Measurements from ENCODE around the gene XAGE2.
A peak's percentile ranks its signal among the peaks of the same experiment; 100 is the strongest.
"Not testable (repeated sequence)": the region's sequence is repeated elsewhere in the genome, so short reads cannot be mapped to it uniquely, and the experiment has no call there.

XAGE2 gene, protein sequence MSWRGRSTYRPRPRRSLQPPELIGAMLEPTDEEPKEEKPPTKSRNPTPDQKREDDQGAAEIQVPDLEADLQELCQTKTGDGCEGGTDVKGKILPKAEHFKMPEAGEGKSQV

DNA sequence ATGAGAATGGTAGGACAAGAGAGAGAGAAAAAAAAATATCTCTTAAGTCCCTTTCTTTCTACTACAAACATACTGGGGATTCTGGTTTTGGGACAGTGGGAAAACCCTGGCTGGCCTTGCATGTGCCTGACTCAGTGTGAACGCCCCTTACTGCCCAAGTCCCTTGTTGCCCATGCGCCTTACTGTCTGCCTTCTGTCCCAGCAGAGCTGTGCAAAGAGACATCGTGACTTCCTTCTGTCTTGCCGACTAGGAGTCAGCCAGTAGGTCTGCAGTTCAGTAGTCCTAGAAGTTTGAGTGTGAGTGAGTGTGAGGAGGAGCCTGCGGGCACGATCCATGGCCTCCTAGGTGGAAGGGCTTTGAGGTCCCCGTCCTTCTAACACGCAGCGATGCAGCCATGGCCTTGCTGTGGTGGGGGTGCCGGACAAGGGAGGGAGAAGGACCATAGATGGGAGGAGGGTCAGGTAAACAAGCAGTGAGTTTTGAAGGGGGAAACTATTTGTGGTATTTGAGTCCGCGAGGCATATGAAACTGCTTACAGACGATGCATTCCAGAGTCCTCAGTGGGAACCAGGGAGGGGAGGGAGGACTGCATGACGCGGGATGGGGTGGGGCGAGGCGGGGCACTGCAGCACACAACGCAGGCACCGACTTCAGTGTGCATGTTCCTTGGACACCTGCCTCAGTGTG lies at the start of gene XAGE2:
Gene XAGE2 (plus strand): TSS at position 654 of the 688 bp plus-strand sequence. CDS start 994 bp downstream, outside the sequence.
- Histone ChIP-seq H3K27me3 (ENCODE audit: insufficient read depth, low read depth, severe bottlenecking) (peaks cover 64% of the 10 kb centered on the region), H3K27ac (no peak within 1 kb of the TSS), H3K4me3 (ENCODE audit: low read depth, low read length) (no peak within 1 kb of the TSS), H3K36me3 (no peaks in the 10 kb centered on the region), H3K9me3 (ENCODE audit: severe bottlenecking) (no peaks in the 10 kb centered on the region)
- DNase-seq, result no peak
- no peak for TF ChIP-seq CTCF (IDR thresholded peaks at IDR 0.05; ENCODE audit: low read depth, low read length)

DNA sequence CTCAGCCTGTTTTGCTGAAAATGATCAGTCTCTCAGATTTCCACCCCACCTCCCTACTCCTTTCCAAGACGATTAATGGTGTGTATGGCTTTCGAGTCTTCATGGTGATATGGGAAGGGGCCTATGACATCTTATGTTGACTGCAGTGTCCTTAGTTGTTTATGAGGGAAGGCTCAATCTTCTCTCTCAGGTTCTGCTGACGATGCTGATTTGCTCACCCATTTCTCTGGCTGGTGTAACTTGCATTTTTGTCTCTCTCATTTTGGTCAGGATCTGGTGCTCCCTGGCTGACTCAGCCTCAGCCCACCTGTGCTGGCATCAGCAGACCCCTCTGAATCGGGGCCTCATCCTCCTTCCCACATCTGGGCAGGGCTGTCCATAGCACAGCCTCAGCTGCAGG lies 31.4 kb upstream of the XAGE2 start:
- H3K9me3 ChIP-seq (ENCODE audit: severe bottlenecking), result no peaks in the 10 kb centered on the region
- no peak for DNase-seq
- TF ChIP-seq CTCF (IDR thresholded peaks at IDR 0.05; ENCODE audit: low read depth, low read length), result no peak

DNA sequence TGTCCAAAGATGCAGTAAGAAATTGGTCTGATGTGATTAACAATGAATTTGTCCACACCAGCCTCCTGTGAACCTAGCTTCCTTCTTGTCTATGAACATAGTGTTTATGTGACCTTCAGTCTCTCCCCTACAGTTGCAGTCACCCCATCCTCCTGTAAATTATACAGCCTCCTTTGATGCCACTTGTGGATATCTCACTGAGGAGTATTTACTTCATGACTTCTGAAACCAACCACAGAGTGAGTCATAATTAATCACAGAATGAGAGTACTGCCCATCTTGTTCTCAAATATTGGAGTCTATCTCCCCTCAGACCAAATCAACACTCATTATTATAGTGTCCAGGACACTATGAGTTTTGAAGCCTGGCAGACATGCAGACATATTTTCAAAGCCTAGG lies 27.3 kb upstream of the XAGE2 start:
- no peaks in the 10 kb centered on the region for H3K9me3 ChIP-seq (ENCODE audit: severe bottlenecking)

More for the DNA sequence above, 31.4 kb upstream of the XAGE2 start:
- no peak overlapping the region for H3K27ac ChIP-seq
- H3K36me3 ChIP-seq, result no peaks in the 10 kb centered on the region
- H3K4me3 ChIP-seq (ENCODE audit: low read depth, low read length), result no peak overlapping the region
- H3K27me3 ChIP-seq (ENCODE audit: insufficient read depth, low read depth, severe bottlenecking), result peaks cover 30% of the 10 kb centered on the region

GRCh38 chrX:52343131-52343530 lies 25.7 kb upstream of the XAGE2 start:
- not testable (repeated sequence) for DNase-seq; H3K4me3 ChIP-seq (ENCODE audit: low read depth, low read length)

More for the DNA sequence above, 27.3 kb upstream of the XAGE2 start:
- no peak for DNase-seq
- TF ChIP-seq CTCF (IDR thresholded peaks at IDR 0.05; ENCODE audit: low read depth, low read length), result no peak
- peaks cover 30% of the 10 kb centered on the region for H3K27me3 ChIP-seq (ENCODE audit: insufficient read depth, low read depth, severe bottlenecking)
- no peaks in the 10 kb centered on the region for H3K36me3 ChIP-seq
- no peak overlapping the region for H3K27ac ChIP-seq
- H3K4me3 ChIP-seq (ENCODE audit: low read depth, low read length), result no peak overlapping the region

GRCh38 chrX:52345402-52345801 lies 23.4 kb upstream of the XAGE2 start:
- peak; percentile 40 for DNase-seq
- not testable (repeated sequence) for H3K9me3 ChIP-seq (ENCODE audit: severe bottlenecking); H3K36me3 ChIP-seq; H3K27ac ChIP-seq; H3K4me3 ChIP-seq (ENCODE audit: low read depth, low read length)
- peaks cover 15% of the 10 kb centered on the region for H3K27me3 ChIP-seq (ENCODE audit: insufficient read depth, low read depth, severe bottlenecking)
- TF ChIP-seq CTCF (IDR thresholded peaks at IDR 0.05; ENCODE audit: low read depth, low read length), result peak; percentile 67

More at GRCh38 chrX:52343131-52343530, 25.7 kb upstream of the XAGE2 start:
- not testable (repeated sequence) for H3K9me3 ChIP-seq (ENCODE audit: severe bottlenecking); H3K36me3 ChIP-seq; H3K27ac ChIP-seq
- H3K27me3 ChIP-seq (ENCODE audit: insufficient read depth, low read depth, severe bottlenecking), result peaks cover 25% of the 10 kb centered on the region

DNA sequence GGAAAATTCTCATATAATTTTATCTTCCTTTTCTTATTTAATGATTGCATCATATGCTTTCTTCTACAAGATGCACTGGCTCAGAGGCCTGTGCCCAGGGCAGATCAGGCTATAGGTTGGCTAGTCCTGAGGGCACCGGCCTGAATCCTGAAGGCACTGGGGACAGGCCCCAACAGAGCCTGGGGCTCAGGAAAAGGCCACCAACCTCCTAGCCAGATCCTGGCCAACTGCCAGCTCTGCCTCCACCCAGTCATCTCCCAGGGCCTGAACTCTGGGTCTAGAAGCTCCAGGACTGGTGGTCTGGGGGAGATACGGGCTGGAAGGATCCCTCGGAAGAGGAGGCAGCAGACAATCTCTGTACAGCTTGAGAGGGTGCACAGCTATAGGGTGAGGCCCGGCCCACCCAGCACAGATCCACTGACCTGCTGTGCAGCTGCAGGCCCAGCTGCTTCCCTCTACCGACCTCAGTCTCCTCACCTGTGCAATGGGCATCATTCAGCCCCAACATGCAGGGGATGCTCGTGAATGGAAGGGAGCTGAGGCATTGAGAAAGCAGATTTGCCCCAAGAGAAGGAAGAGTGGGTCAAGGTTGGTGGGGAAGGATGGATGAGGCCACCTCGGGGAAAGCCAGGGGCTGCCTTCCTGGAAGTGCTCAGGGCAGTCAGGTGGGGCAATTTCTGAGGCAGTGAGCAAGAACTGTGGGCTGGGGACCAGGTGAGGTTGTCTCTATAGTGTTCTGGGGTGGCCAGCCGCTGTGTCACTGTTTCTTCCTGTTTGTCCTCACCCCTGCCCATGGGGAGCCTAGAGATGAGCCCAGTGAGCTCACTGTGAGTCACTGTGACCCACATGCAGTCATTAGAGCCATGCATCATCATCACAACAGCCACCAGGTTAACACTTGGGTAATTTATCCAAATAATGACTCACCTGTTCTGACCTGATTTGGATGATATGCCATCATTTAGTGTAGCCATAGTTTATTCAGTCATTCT lies 22.4 kb upstream of the XAGE2 start:
- Histone ChIP-seq H3K9me3 (ENCODE audit: severe bottlenecking) (no peaks in the 10 kb centered on the region), H3K27me3 (ENCODE audit: insufficient read depth, low read depth, severe bottlenecking) (peaks cover 18% of the 10 kb centered on the region), H3K27ac (no peak overlapping the region), H3K4me3 (ENCODE audit: low read depth, low read length) (no peak overlapping the region), H3K36me3 (no peaks in the 10 kb centered on the region)
- no peak for DNase-seq
- TF ChIP-seq CTCF (IDR thresholded peaks at IDR 0.05; ENCODE audit: low read depth, low read length), result no peak
